Transverse colon (tissue), 4 donors: ENCODE measurements around the gene CENPF.
"Not testable (repeated sequence)": the region's sequence is repeated elsewhere in the genome, so short reads cannot be mapped to it uniquely, and the experiment has no call there.

Source experiments
- POLR2A ChIP-seq: fragments of 450-650 bp; IDR thresholded peaks from one replicate; pipeline ENCODE4 v1.6.1; 2016; ENCODE audit warnings: antibody characterized with exemption, mild to moderate bottlenecking, moderate library complexity
- POLR2AphosphoS5 ChIP-seq, 3 donors: sonication (generic); formaldehyde crosslinking; IDR thresholded peaks; one replicate each; pipeline ENCODE4 v1.6.1; 2016; ENCODE audit warnings: antibody characterized with exemption in 3 of 3
- TF ChIP-seq, protein P1 (sequence below), 5 experiments: fragments of 200-600 bp in 3 of 5; fragments of 450-650 bp in 2 of 5; sonication (generic) in 3 of 5; IDR thresholded peaks; 1 replicate in 2 of 5; 2 replicates in 3 of 5; pipeline ENCODE4 v1.5.1; 2016 to 2017; ENCODE audit warnings: antibody characterized with exemption in 5 of 5, inconsistent platforms in 3 of 5, mild to moderate bottlenecking in 2 of 5, moderate library complexity in 1 of 5

DNA sequence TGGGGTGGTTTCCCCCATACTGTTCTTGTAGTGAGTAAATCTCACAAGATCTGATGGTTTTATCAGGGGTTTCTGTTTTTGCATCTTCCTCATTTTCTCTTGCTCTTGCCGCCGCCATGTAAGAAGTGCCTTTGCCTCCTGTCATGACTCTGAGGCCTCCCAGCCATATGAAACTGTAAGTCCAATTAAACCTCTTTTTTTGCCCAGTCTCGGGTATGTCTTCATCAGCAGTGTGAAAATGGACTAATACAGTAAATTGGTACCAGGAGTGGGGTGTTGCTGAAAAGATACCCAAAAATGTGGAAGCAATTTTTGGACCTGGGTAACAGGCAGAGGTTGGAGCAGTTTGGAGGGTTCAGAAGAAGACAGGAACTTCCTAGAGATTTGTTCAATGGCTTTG lies 26.9 kb upstream of the CENPF start:
- TF ChIP-seq, protein P1, sequence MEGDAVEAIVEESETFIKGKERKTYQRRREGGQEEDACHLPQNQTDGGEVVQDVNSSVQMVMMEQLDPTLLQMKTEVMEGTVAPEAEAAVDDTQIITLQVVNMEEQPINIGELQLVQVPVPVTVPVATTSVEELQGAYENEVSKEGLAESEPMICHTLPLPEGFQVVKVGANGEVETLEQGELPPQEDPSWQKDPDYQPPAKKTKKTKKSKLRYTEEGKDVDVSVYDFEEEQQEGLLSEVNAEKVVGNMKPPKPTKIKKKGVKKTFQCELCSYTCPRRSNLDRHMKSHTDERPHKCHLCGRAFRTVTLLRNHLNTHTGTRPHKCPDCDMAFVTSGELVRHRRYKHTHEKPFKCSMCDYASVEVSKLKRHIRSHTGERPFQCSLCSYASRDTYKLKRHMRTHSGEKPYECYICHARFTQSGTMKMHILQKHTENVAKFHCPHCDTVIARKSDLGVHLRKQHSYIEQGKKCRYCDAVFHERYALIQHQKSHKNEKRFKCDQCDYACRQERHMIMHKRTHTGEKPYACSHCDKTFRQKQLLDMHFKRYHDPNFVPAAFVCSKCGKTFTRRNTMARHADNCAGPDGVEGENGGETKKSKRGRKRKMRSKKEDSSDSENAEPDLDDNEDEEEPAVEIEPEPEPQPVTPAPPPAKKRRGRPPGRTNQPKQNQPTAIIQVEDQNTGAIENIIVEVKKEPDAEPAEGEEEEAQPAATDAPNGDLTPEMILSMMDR (IDR thresholded peaks at IDR 0.05): not testable (repeated sequence)
- TF ChIP-seq POLR2AphosphoS5 (IDR thresholded peaks at IDR 0.05); POLR2A: not testable (repeated sequence)
